GM21737 (cell line): Measurements from ENCODE around the gene FMR1NB.
A peak's percentile ranks its signal among the peaks of the same experiment; 100 is the strongest.

Experiments
- ATAC-seq: cut with Tn5 transposase; IDR thresholded peaks from one replicate; pipeline ENCODE4 v1.9.1; 2021; ENCODE audit warnings: mild to moderate bottlenecking, moderate library complexity; ENCODE audit not compliant: unreplicated experiment

The FMR1NB gene

DNA sequence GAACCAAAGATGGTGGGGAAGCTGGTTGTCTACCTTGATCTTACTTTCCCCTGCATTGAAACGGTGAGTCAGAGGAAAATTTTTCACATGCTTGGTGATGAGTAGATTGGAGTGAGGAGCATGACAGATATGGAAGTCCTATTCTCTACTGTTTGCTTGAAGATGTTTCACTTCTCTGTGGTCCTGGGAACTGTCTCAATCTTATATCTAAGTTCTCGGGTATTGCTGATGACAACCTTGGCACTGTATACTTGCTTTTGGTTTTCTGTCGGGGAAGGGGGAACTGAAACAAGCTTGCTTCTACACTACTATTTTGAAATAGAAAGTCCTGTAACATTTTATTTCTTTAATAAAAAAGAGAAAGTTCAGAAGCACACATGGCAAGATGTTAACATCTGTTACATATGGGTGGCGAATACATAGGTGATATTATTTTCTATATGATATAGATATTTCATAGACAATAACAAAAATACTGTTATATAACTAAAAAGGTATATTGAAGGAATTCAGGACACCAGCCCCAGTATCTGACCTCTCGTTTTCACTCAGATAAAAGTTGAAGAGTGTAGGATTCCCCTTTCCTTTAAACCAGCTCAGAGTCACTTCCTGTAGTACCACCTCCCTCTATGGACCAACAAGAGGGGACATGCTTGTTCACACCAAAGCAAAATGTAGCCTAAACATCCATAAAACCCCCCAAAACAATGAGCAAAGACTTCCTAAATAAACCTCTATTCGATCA is 88.8 kb downstream of the FMR1NB start:
- ATAC-seq = peak; percentile 94

DNA sequence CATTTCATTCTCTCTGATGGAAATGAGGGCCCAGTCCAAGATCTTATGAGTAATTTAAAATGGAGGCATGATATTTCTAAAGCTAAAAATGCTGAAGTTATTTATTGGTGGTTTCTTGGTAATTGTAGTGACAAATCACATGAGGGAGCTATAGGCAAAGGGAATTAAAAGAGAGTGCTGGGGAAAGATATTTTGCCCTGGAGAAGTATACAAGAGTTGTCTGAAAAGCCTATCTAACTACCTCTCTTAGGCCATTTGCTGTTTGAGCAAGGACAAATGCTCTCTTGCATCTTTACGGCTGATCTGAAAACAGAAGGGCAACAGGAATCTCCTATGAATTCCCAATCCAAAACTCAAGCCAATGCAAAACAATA is 89.4 kb downstream of the FMR1NB start:
- no peak for ATAC-seq
